ENCODE measurements around the gene MEF2C.

GRCh38 chr5:88826646-88827585 is 56.1 kb downstream of the MEF2C start:
- TF ChIP-seq ZNF639 (CRISPR knock-in tag; conservative IDR thresholded peaks at IDR 0.05) (no peak), MTF1 (CRISPR knock-in tag; IDR thresholded peaks at IDR 0.05) (no peak), TP53 (CRISPR knock-in tag; conservative IDR thresholded peaks at IDR 0.05) (no peak), KAT7 (CRISPR knock-in tag; IDR thresholded peaks at IDR 0.05; ENCODE audit: borderline replicate concordance) (no peak), CTCF (CRISPR knock-in tag; IDR thresholded peaks at IDR 0.05) (no peak), HNF1A (IDR thresholded peaks at IDR 0.05; ENCODE audit: low read depth) (no peak), HNF1A (CRISPR knock-in tag; IDR thresholded peaks at IDR 0.05; ENCODE audit: borderline replicate concordance) (no peak), HOXA7 (CRISPR knock-in tag; IDR thresholded peaks at IDR 0.05) (no peak)
